RCC 7860 (cell line): Measurements from ENCODE around the gene BLVRA.
"Not testable (repeated sequence)": the region's sequence is repeated elsewhere in the genome, so short reads cannot be mapped to it uniquely, and the experiment has no call there.

Source experiments
- DNase-seq: peaks from one replicate; pipeline ENCODE4 v3.0.0-alpha.2; 2015; ENCODE audit warnings: low spot score
- FAIRE-seq: peaks from 2 replicates; lab custom pipeline; 2012; peaks lifted over from hg19 to GRCh38; lab: Jason Lieb, UNC

BLVRA gene

GRCh38 chr7:43758029-43758821, at the start of gene BLVRA:
TSS of gene BLVRA (plus strand) at chr7:43758680. CDS start at chr7:43771159, 12,479 bp downstream.
- no peak for DNase-seq
- no peak for FAIRE-seq

GRCh38 chr7:43711503-43711902, 47.0 kb upstream of the BLVRA start:
- no peak for DNase-seq
- no peak for FAIRE-seq

GRCh38 chr7:43715966-43716365, 42.5 kb upstream of the BLVRA start:
- not testable (repeated sequence) for FAIRE-seq, DNase-seq

- DNase-seq: no peak
- FAIRE-seq: no peak
Measured at GRCh38 chr7:43716598-43716997, 41.9 kb upstream of the BLVRA start.

- FAIRE-seq: peak; percentile 85
- DNase-seq: no peak
Measured at GRCh38 chr7:43721193-43721806, 37.2 kb upstream of the BLVRA start.

GRCh38 chr7:43723007-43723341, 35.5 kb upstream of the BLVRA start:
- no peak for DNase-seq
- no peak for FAIRE-seq

- no peak for DNase-seq
- FAIRE-seq: no peak
Measured at GRCh38 chr7:43725251-43725650, 33.2 kb upstream of the BLVRA start.

GRCh38 chr7:43726466-43726865, 32.0 kb upstream of the BLVRA start:
- no peak for FAIRE-seq
- no peak for DNase-seq

GRCh38 chr7:43727003-43727402, 31.5 kb upstream of the BLVRA start:
- DNase-seq (no peak), FAIRE-seq (no peak)

GRCh38 chr7:43727494-43727893, 31.0 kb upstream of the BLVRA start:
- DNase-seq (no peak), FAIRE-seq (no peak)

- FAIRE-seq (peak; percentile 52), DNase-seq (peak; percentile 85)
Measured at GRCh38 chr7:43729214-43729923, 29.1 kb upstream of the BLVRA start, which contains the start of gene COA1. TSS of gene COA1 (minus strand) at chr7:43729523. CDS start at chr7:43648614, 80,909 bp downstream.

- FAIRE-seq: no peak
- no peak for DNase-seq
Measured at GRCh38 chr7:43729924-43730248, 28.6 kb upstream of the BLVRA start.

- DNase-seq, FAIRE-seq: not testable (repeated sequence)
Measured at GRCh38 chr7:43731494-43731893, 27.0 kb upstream of the BLVRA start.

GRCh38 chr7:43734575-43735332, 23.7 kb upstream of the BLVRA start:
- DNase-seq, FAIRE-seq: not testable (repeated sequence)

GRCh38 chr7:43735403-43735801, 23.1 kb upstream of the BLVRA start:
- DNase-seq (no peak), FAIRE-seq (no peak)

GRCh38 chr7:43735802-43736603, 22.5 kb upstream of the BLVRA start:
- DNase-seq: peak; percentile 38
- FAIRE-seq: no peak

GRCh38 chr7:43737467-43738127, 20.9 kb upstream of the BLVRA start:
- no peak for FAIRE-seq
- DNase-seq: no peak

GRCh38 chr7:43742692-43743091, 15.8 kb upstream of the BLVRA start:
- DNase-seq: no peak

GRCh38 chr7:43747328-43748105, 11.0 kb upstream of the BLVRA start:
- DNase-seq: no peak
- FAIRE-seq: no peak

More at GRCh38 chr7:43742692-43743091, 15.8 kb upstream of the BLVRA start:
- FAIRE-seq: no peak
